Measurements from ENCODE around the gene GCA. TPM values are rescaled to one million over a fixed set of nuclear protein-coding genes. Genes with fewer than 3 reads are reported as not detected.

GCA gene
- polyA plus RNA-seq, 12 donors = 10.8 to 17.2 (median 14.8) TPM; not detected in 1

GRCh38 chr2:162401871-162402270 is 57.9 kb downstream of the GCA start:
- DNase-seq = no peak

GRCh38 chr2:162403884-162404283 is 60.0 kb downstream of the GCA start:
- no peak for DNase-seq

Other genes starting within 250 kb of the GCA start
- gene GCG, start 191.9 kb upstream of the GCA start, polyA plus RNA-seq (ENCODE audit: insufficient read length in 12 of 12) = 10 to 100 TPM in 11 of 12 donors, not detected in 1; 11.5 to 75.9 (median 24.1) TPM
- gene FAP, start 100.7 kb upstream of the GCA start, polyA plus RNA-seq (ENCODE audit: insufficient read length in 12 of 12) = 100 to 1,000 TPM in 3 of 12 donors, 10 to 100 TPM in 8, not detected in 1; 55.9 to 122 (median 96.2) TPM
- 1 to 10 TPM in 11 of 12 donors, not detected in 1; 2.3 to 7.1 (median 4.0) TPM for gene IFIH1, start 25.4 kb upstream of the GCA start, polyA plus RNA-seq (ENCODE audit: insufficient read length in 12 of 12)